DOHH2 (cell line): Measurements from ENCODE around the gene LLPH.

Experiments used
- H3F3A ChIP-seq: fragments of 200-600 bp; sonication (generic), shearing (Covaris generic); 2 replicates; pipeline ENCODE4 v1.6.0; 2016; ENCODE audit warnings: antibody characterized with exemption, mild to moderate bottlenecking; ENCODE audit not compliant: control insufficient read depth, insufficient read depth
- H3K27ac ChIP-seq: fragments of 200-600 bp; sonication (generic); 2 replicates; pipeline ENCODE4 v1.5.1; 2014; ENCODE audit warnings: low read depth, mild to moderate bottlenecking, low read length, moderate library complexity
- H3K27me3 ChIP-seq: fragments of 200-600 bp; sonication (generic); 2 replicates; pipeline ENCODE4 v1.6.1; 2014; ENCODE audit warnings: mild to moderate bottlenecking, low read length, mixed read lengths; ENCODE audit not compliant: control insufficient read depth
- H3K36me3 ChIP-seq: fragments of 200-600 bp; sonication (generic); 2 replicates; pipeline ENCODE4 v1.6.1; 2014; ENCODE audit warnings: mild to moderate bottlenecking, low read length, moderate library complexity, mixed read lengths; ENCODE audit not compliant: control insufficient read depth
- H3K4me1 ChIP-seq: fragments of 200-600 bp; sonication (generic); 2 replicates; pipeline ENCODE4 v1.6.1; 2014; ENCODE audit warnings: mild to moderate bottlenecking, low read length, mixed read lengths; ENCODE audit not compliant: control insufficient read depth
- H3K4me2 ChIP-seq: fragments of 200-600 bp; sonication (generic); 2 replicates; pipeline ENCODE4 v1.6.0; 2014; ENCODE audit warnings: mild to moderate bottlenecking, low read length, moderate library complexity
- H3K4me3 ChIP-seq: fragments of 200-600 bp; sonication (generic); 2 replicates; pipeline ENCODE4 v1.5.1; 2014; ENCODE audit warnings: mild to moderate bottlenecking, low read length, mixed read lengths
- H3K79me2 ChIP-seq: fragments of 200-600 bp; sonication (generic); 2 replicates; pipeline ENCODE4 v1.6.1; 2014; ENCODE audit warnings: mild to moderate bottlenecking, low read length, mixed read lengths; ENCODE audit not compliant: control insufficient read depth
- H3K9me2 ChIP-seq: fragments of 200-600 bp; sonication (generic); replicated peaks from 2 replicates; pipeline ENCODE4 v1.6.1; 2014; ENCODE audit warnings: mild to moderate bottlenecking, low read length, mixed read lengths; ENCODE audit not compliant: control insufficient read depth
- H3K9me3 ChIP-seq: fragments of 200-600 bp; sonication (generic); 2 replicates; pipeline ENCODE4 v1.6.1; 2014; ENCODE audit warnings: antibody characterized with exemption, low read length, mixed read lengths; ENCODE audit not compliant: control insufficient read depth, insufficient read depth
- H4K20me1 ChIP-seq: fragments of 200-600 bp; sonication (generic); 2 replicates; pipeline ENCODE4 v1.6.0; 2014; ENCODE audit warnings: low read depth, mild to moderate bottlenecking, antibody characterized with exemption, low read length, moderate library complexity; ENCODE audit not compliant: control insufficient read depth, insufficient read depth
- CTCF ChIP-seq: fragments of 200-600 bp; sonication (generic); IDR thresholded peaks from one replicate; pipeline ENCODE4 v1.5.1; 2014; ENCODE audit warnings: antibody characterized with exemption, mild to moderate bottlenecking, low read depth, low read length; ENCODE audit not compliant: poor library complexity, severe bottlenecking
- EZH2phosphoT487 ChIP-seq: fragments of 200-600 bp; sonication (generic); IDR thresholded peaks from 2 replicates; pipeline ENCODE4 v1.6.1; 2017; ENCODE audit warnings: borderline replicate concordance, mild to moderate bottlenecking, antibody characterized with exemption, low read length, moderate library complexity, mixed read lengths

The LLPH gene

GRCh38 chr12:66072135-66072534, 58.4 kb downstream of the LLPH start:
- Histone ChIP-seq H4K20me1 (no peaks in the 10 kb centered on the region), H3K79me2 (no peaks in the 10 kb centered on the region), H3K9me3 (no peaks in the 10 kb centered on the region), H3K4me2 (no peak overlapping the region), H3K4me1 (peaks cover 5% of the 10 kb centered on the region; the same call in 1 of the 2 replicates), H3K36me3 (no peaks in the 10 kb centered on the region), H3K9me2 (no peaks in the 10 kb centered on the region), H3F3A (no peaks in the 10 kb centered on the region), H3K27me3 (peaks cover 4% of the 10 kb centered on the region), H3K4me3 (no peak overlapping the region), H3K27ac (no peak overlapping the region)
- TF ChIP-seq EZH2phosphoT487 (no peak), CTCF (no peak)

GRCh38 chr12:66071549-66071948, 59.0 kb downstream of the LLPH start:
- no peaks in the 10 kb centered on the region for H3F3A ChIP-seq
- H3K4me2 ChIP-seq: no peak overlapping the region
- no peak overlapping the region for H3K4me3 ChIP-seq
- H3K36me3 ChIP-seq: no peaks in the 10 kb centered on the region
- no peaks in the 10 kb centered on the region for H3K9me2 ChIP-seq
- peaks cover 4% of the 10 kb centered on the region for H3K27me3 ChIP-seq
- H3K4me1 ChIP-seq: peaks cover 5% of the 10 kb centered on the region; the same call in 1 of the 2 replicates
- H3K27ac ChIP-seq: no peak overlapping the region
- no peaks in the 10 kb centered on the region for H3K9me3 ChIP-seq
- no peaks in the 10 kb centered on the region for H3K79me2 ChIP-seq
- no peaks in the 10 kb centered on the region for H4K20me1 ChIP-seq
- TF ChIP-seq CTCF: no peak

GRCh38 chr12:66070378-66071120, 60.0 kb downstream of the LLPH start:
- no peak overlapping the region for H3K27ac ChIP-seq
- no peak overlapping the region for H3K4me3 ChIP-seq
- H3F3A ChIP-seq: no peaks in the 10 kb centered on the region
- peaks cover 5% of the 10 kb centered on the region; the same call in 1 of the 2 replicates for H3K4me1 ChIP-seq
- H3K79me2 ChIP-seq: no peaks in the 10 kb centered on the region
- no peaks in the 10 kb centered on the region for H3K9me3 ChIP-seq
- H3K9me2 ChIP-seq: no peaks in the 10 kb centered on the region
- no peak for TF ChIP-seq EZH2phosphoT487
- H3K27me3 ChIP-seq: peaks cover 13% of the 10 kb centered on the region
- no peaks in the 10 kb centered on the region for H3K36me3 ChIP-seq
- H3K4me2 ChIP-seq: no peak overlapping the region
- no peaks in the 10 kb centered on the region for H4K20me1 ChIP-seq

GRCh38 chr12:66066929-66067523, 63.5 kb downstream of the LLPH start:
- Histone ChIP-seq H3K27ac (no peak overlapping the region), H3K4me1 (peaks cover 5% of the 10 kb centered on the region; the same call in 1 of the 2 replicates), H3K4me2 (no peak overlapping the region)

More at GRCh38 chr12:66066929-66067523, 63.5 kb downstream of the LLPH start:
- Histone ChIP-seq H3K9me3 (no peaks in the 10 kb centered on the region), H3K9me2 (no peaks in the 10 kb centered on the region), H3K79me2 (no peaks in the 10 kb centered on the region), H4K20me1 (no peaks in the 10 kb centered on the region), H3K27me3 (peaks cover 28% of the 10 kb centered on the region), H3F3A (no peaks in the 10 kb centered on the region), H3K36me3 (no peaks in the 10 kb centered on the region), H3K4me3 (no peak overlapping the region)
- no peak for TF ChIP-seq CTCF
- no peak for TF ChIP-seq EZH2phosphoT487
